NCI-H2227 (cell line): ENCODE results near the gene UBE2S.
"Not testable (repeated sequence)": the region's sequence is repeated elsewhere in the genome, so short reads cannot be mapped to it uniquely, and the experiment has no call there.

Experiments used
- DNase-seq: peaks from one replicate; lab custom pipeline; 2025; ENCODE audit not compliant: unreplicated experiment; lab: John Stamatoyannopoulos, UW

The UBE2S gene

GRCh38 chr19:55406826-55407549 is 600 bp downstream of the UBE2S start:
- DNase-seq: peak; percentile 82

- no peak for DNase-seq
Observed at GRCh38 chr19:55406091-55406825, 1.3 kb downstream of the UBE2S start.

GRCh38 chr19:55405638-55406037 is 1.9 kb downstream of the UBE2S start:
- no peak for DNase-seq

DNA sequence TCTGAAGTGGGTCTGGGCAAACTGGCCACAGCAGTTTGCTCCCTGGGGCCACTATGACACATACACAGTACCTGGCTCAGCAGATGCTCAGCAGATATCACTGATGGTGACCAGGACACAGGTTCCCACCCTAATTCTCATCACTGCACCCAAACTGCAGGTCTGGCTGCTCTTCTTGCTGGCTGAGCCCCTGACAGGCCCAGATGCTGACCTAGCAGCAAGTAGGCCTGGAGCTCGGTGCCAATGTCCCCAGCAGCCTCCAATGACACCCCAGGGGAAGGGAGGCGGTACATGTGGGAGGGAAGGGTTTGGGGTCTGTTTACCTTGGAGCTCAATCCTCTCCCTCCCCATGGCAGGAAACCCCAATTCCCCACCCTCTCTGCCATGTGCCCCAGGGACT is 5.1 kb downstream of the UBE2S start:
- no peak for DNase-seq

DNA sequence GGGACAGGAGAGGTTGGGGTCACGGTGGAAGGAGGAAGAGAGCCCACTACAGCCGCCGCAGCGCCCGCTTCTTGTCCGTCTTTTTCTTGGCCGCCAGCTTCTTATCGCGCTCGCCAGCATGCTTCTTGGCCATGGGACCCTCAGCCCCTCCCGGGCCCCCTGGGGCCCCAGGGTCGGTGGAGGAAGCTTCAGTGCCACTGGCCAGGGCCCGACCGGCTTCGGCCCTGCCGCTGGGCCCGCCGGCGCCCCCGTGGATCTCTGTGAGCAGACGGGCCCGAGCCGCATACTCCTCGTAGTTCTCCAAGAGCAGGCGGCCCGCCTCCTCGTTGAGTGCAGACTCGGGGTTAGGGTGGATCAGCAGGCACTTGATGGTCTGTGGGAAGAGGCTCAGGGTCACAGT is 6.2 kb downstream of the UBE2S start:
- not testable (repeated sequence) for DNase-seq

GRCh38 chr19:55400281-55401087 is 7.1 kb downstream of the UBE2S start:
- no peak for DNase-seq

- DNase-seq: no peak
Observed at GRCh38 chr19:55398200-55398925, 9.2 kb downstream of the UBE2S start.

GRCh38 chr19:55392820-55393761 is 14.5 kb downstream of the UBE2S start:
- DNase-seq: peak; percentile 70

- DNase-seq: no peak
Observed at GRCh38 chr19:55391702-55392615, 15.6 kb downstream of the UBE2S start.

GRCh38 chr19:55391191-55391670 is 16.4 kb downstream of the UBE2S start:
- DNase-seq: no peak

DNA sequence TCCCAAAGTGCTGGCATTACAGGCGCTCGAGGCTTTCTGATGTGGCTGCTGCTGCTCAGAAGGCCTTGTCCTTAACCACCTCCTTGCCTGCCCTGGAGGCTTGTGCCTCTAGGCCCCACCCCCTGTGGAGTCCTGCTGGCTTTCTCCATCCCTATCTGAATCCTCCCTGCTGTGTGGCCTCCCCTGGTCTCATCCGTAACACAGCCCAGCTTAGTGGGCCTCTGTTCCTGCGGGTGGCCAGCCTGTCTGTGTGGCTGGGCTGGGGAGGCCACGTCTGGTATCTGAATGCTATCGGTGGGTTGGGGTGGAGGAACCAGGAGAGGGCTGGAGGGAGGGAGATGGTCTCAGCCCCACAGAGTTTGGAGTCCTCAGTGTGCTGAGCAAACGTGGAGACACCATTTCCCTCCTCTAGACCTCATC is 17.1 kb downstream of the UBE2S start:
- no peak for DNase-seq

DNA sequence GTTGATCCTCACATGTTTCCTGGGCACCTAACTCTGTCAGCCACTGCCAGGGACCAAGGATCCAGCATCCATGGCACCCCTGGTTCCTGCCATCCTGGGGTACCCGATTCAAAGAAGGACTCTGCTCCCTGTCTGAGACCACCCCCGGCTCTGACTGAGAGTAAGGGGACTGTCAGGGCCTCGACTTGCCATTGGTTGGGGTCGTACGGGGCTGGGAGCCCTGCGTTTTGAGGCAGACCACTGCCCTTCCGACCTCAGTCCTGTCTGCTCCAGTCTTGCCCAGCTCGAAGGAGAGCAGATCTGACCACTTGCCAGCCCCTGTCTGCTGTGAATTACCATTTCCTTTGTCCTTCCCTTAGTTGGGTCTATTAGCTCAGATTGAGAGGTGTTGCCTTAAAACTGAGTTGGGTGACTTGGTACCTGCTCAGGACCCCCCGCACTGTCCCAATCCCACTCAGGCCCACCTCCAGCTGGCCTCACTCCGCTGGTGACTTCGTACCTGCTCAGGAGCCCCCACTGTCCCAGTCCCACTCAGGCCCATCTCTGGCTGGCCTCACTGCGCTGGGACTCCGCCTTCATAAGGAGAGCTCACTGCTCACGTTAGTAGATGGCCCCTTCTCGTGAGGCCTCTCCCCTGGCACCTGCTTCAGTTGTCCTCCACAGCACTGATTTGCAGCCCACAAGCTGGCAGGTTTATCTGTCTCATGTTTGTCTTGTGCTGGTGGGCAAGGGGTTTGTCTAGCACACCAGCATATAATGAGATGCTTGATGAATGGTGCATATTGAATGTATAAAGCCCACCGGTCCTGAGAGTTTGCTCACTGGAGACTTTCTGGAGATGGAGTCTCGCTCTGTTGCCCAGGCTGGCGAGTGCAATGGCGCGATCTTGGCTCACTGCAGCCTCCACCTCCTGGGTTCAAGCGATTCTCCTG is 17.9 kb downstream of the UBE2S start:
- no peak for DNase-seq

DNA sequence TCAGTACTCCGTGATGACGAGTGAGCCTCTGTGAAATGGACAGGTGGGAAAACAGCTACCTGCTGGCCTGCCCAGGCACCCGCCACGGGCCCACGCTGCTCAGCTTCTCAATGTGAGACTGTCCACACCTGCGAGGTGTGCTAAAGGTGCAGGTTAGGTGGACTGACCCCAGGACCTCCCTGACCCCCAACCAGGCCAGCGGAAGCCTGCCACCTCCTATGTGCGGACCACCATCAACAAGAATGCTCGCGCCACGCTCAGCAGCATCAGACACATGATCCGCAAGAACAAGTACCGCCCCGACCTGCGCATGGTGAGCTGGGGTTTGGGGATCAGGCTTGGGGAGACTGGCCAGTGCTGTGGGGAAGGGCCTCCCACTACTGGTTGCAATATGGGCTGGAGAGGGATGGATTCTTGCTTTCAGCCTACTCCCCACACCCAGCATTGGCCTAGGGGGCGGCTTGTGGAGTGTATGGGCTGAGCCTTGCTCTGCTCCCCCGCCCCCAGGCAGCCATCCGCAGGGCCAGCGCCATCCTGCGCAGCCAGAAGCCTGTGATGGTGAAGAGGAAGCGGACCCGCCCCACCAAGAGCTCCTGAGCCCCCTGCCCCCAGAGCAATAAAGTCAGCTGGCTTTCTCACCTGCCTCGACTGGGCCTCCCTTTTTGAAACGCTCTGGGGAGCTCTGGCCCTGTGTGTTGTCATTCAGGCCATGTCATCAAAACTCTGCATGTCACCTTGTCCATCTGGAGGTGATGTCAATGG is 19.7 kb downstream of the UBE2S start:
- no peak for DNase-seq

DNA sequence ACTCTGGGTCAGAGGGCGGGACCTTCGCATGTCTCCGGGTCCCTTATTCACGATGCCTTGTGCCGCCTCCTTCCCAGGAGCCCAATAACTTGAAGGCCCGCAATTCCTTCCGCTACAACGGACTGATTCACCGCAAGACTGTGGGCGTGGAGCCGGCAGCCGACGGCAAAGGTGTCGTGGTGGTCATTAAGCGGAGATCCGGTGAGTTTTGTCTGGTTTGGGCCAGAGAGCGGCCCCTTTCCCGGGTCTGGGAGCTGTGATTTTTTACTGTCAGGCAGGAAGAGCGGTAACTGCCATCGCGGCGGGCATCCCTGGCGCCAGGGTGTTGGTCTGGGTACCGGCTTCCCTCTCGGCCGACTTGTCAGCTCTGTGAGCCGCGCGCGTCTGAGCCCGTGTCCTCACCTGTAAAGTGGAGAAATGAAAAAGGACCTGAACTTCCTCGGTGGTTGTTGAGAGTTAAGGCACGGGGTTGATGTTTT is 21.1 kb downstream of the UBE2S start:
- DNase-seq: no peak

DNA sequence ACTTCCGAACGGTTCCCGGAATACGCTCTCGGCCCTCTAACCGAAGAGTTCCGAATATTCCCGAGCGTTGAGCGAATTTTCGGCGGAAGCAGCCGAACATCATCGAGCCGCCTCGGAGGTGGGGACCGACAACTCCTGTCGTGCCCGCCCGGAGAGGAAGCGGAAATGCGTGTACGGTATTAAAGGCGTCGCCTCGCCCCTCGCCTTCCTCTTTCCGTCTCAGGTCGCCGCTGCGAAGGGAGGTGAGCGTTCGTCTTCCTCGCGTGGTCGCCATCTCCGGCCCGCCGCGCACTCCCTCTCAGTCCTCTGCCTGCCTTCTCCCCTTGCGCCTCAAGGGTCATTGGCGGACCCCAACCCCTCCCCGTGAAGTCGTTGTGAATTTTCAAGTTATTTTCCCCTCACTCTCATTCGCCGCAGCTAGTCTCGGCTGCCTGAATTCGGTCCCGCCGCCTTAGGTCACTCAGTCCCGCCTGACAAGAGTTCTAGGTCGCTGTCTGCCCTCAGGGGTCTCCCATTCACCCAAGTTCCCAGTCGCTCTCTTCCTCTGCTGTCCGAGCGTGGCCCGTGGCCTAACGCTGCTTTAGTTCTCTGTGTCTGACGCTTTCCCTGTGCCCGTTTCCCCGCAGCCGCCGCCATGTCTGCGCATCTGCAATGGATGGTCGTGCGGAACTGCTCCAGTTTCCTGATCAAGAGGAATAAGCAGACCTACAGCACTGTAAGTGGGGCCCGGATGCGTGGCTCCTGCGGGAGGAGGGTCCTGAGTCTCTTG is 21.7 kb downstream of the UBE2S start, which contains the start of gene RPL28:
TSS of gene RPL28 (plus strand) at position 209 of the 769 bp plus-strand sequence. CDS start at position 635, 426 bp downstream.
- DNase-seq: peak; percentile 100
